ENCODE measurements around the gene FAM219A.

DNA sequence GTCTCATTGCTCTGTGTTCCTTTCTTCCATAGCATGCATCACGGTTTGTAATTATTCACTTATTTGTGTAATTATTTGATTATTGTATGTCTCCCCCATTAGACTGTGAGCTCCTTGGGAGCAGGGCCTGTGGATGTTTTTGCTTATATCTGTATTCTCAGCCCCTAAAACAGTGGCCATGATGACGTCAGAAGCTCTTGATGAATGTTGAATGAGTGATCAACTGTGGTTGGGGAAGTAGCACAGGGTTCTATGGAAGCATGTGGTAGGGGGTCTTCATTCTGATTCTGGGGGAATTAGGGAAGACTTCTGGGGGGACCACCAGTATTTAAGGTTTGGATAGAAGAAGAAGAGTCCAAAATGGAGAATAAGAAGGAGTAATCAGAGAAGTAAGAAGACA is 6.2 kb upstream of the FAM219A start:
- no peak for TF ChIP-seq GATA2 (IDR thresholded peaks at IDR 0.05; ENCODE audit: low read depth, low read length)
- no peak for TF ChIP-seq GATA3 (IDR thresholded peaks at IDR 0.05; ENCODE audit: low read depth, low read length)

Data from SH-SY5Y (cell line).